Esophagus muscularis mucosa (tissue), 3 donors: ENCODE measurements around the gene KLHL14.

Experiments
- CTCF ChIP-seq, 3 experiments: fragments of 200-600 bp in 2 of 3; fragments of 450-650 bp in 1 of 3; sonication (generic) in 2 of 3; IDR thresholded peaks; one replicate each; pipeline ENCODE4 v1.5.1; 2017 to 2019; ENCODE audit warnings: antibody characterized with exemption in 3 of 3, mild to moderate bottlenecking in 2 of 3, moderate library complexity in 1 of 3
- POLR2A ChIP-seq: fragments of 450-650 bp; IDR thresholded peaks from one replicate; pipeline ENCODE4 v1.6.1; 2017; ENCODE audit warnings: antibody characterized with exemption, moderate library complexity, mild to moderate bottlenecking, low read depth
- POLR2AphosphoS5 ChIP-seq, 2 donors: sonication (generic); formaldehyde crosslinking; IDR thresholded peaks; one replicate each; pipeline ENCODE4 v1.6.1; 2017; ENCODE audit warnings: antibody characterized with exemption in 2 of 2

DNA sequence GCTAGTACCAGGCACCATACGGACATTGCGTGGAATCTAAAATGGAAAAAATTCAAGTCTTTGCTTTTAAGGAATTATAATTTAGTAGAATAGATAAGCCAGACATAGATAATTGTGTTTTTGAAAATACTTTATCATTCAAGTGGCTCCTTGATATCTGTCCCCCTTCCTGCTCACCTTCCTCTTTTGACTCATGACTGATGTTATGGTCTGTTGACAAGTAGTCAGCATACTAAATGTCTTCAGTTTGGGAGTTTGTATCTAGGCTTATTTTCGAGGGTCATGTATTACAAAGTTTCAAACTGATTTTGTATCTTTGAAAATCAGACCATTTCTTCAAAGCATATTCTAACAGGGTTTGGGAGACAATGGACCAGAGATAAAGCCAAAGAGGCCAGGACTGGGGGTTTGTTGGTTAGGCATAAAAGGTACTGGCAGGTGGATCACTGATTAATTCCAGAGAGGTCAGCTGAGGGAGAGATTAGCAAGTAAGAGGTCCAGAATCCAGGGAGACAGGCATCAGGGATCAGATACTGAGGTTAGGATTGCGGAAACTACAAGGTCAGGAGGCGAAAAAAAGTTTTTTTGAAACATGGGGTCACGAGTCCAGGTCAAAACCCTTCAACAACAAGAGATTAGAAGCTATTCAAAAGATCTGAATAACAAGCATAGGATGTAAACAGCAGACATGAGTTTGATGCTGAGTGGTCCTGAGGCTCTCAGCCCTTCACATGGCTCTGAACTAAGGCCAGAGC, 31.5 kb upstream of the KLHL14 start:
- no peak for TF ChIP-seq CTCF (IDR thresholded peaks at IDR 0.05)
- no peak for TF ChIP-seq POLR2A
- TF ChIP-seq POLR2AphosphoS5 (IDR thresholded peaks at IDR 0.05) = no peak
